Measurements from ENCODE around the gene AGMAT. TPM values are rescaled to one million over a fixed set of nuclear protein-coding genes. Genes with fewer than 3 reads are reported as not detected.
A peak's percentile ranks its signal among the peaks of the same experiment; 100 is the strongest.

Gene AGMAT
- polyA plus RNA-seq, 3 donors = not detected

DNA sequence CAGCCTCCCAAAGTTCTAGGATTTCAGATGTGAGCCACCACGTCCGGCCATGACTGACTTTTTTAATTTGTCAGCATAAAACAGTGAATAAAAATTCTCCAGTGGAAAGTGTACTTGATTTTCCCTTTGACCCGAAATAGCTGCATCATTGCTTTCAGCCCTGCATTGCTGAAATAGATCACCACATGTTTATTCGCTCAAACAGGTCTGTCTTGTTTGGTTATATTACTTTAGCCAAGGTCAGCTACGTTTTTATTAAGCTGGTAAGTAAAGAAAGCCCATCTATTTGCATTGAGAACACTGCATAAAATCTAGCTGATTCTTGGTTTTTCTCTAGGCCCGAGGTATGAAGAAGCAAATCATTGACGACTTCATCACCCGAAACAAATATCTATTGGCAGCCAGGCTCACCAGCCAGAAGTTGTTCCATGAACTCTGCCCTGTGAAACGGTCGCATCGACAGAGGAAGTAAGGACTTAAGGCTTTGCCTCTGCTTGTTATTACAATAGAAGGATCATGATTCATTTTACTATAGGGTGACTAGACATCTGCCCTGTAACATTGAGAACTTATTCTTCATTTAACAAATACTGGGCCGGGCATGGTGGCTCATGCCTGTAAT is 25.6 kb downstream of the AGMAT start:
- 99% methylated on average over 6 of the region's 12 CpGs for WGBS (ENCODE audit: insufficient coverage)

DNA sequence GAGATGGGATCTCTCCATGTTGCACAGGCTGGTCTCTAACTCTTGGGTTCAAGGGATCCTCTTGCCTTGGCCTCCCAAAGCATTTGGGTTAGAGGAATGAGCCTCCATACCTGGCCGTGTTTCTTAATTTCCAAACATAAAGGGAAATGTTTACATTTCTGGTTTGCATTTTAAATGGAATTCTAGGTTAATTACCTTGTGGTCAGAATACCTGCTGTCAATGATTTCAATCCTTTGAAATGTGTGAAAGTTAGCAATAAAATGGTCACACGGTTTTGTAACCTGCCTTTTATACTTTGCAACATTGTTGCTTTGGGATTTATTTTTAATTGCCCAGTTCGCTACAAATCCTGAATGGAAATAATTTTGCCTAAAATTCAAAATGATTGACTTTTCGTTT is 26.3 kb downstream of the AGMAT start:
- TF ChIP-seq, protein P1, sequence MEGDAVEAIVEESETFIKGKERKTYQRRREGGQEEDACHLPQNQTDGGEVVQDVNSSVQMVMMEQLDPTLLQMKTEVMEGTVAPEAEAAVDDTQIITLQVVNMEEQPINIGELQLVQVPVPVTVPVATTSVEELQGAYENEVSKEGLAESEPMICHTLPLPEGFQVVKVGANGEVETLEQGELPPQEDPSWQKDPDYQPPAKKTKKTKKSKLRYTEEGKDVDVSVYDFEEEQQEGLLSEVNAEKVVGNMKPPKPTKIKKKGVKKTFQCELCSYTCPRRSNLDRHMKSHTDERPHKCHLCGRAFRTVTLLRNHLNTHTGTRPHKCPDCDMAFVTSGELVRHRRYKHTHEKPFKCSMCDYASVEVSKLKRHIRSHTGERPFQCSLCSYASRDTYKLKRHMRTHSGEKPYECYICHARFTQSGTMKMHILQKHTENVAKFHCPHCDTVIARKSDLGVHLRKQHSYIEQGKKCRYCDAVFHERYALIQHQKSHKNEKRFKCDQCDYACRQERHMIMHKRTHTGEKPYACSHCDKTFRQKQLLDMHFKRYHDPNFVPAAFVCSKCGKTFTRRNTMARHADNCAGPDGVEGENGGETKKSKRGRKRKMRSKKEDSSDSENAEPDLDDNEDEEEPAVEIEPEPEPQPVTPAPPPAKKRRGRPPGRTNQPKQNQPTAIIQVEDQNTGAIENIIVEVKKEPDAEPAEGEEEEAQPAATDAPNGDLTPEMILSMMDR (IDR thresholded peaks at IDR 0.05) = no peak
- no peaks in the 10 kb centered on the region for H3K9me3 ChIP-seq (replicated peaks in 1 of 2; ENCODE audit: control insufficient read depth in 1 of 2, insufficient read depth in 1 of 2, low read length in 2 of 2)
- H4K20me1 ChIP-seq (ENCODE audit: insufficient read depth, low read length) = no peaks in the 10 kb centered on the region
- H3K79me2 ChIP-seq (ENCODE audit: insufficient read depth, low read length) = no peaks in the 10 kb centered on the region
- H3K4me2 ChIP-seq (replicated peaks; ENCODE audit: extremely low read depth, low read length, poor library complexity, severe bottlenecking) = no peak overlapping the region
- H3K4me3 ChIP-seq (replicated peaks in 1 of 3; ENCODE audit: low read depth in 2 of 3, low read length in 3 of 3) = no peak overlapping the region
- H3K9ac ChIP-seq (ENCODE audit: insufficient read depth, low read length, poor library complexity, severe bottlenecking) = no peak overlapping the region
- H3K27ac ChIP-seq (ENCODE audit: low read depth in 1 of 2, low read length in 2 of 2) = no peak overlapping the region
- H3K4me1 Mint-ChIP-seq = no peaks in the 10 kb centered on the region
- no peak overlapping the region for H3K4me3 Mint-ChIP-seq
- WGBS (ENCODE audit: insufficient coverage) = 100% methylated on average over 2 of the region's 4 CpGs
- no peaks in the 10 kb centered on the region for H3K27me3 ChIP-seq (ENCODE audit: control insufficient read depth in 2 of 2, insufficient read depth in 2 of 2, low read length in 2 of 2)
- no peak for DNase-seq
- no peaks in the 10 kb centered on the region for H3K4me1 ChIP-seq (ENCODE audit: control insufficient read depth in 1 of 2, insufficient read depth in 2 of 2, low read length in 2 of 2)
- no peaks in the 10 kb centered on the region for H3K9me3 Mint-ChIP-seq
- no peak overlapping the region for H3K27ac Mint-ChIP-seq
- H3K36me3 ChIP-seq (replicated peaks in 1 of 2; ENCODE audit: control insufficient read depth in 1 of 2, insufficient read depth in 2 of 2, low read length in 2 of 2) = peaks cover 35 to 60% of the 10 kb centered on the region in 2 donors
- H3K27me3 Mint-ChIP-seq (ENCODE audit: low read depth in 3 of 3) = no peaks in the 10 kb centered on the region
- H2AFZ ChIP-seq (ENCODE audit: insufficient read depth, low read depth, low read length, poor library complexity, severe bottlenecking) = no peak overlapping the region
- H3K36me3 Mint-ChIP-seq = peaks cover 34 to 60% of the 10 kb centered on the region in 2 donors
- intact Hi-C loops (cut with micrococcal nuclease) = no loop called here

More for the DNA sequence above, 25.6 kb downstream of the AGMAT start:
- H3K9ac ChIP-seq (ENCODE audit: insufficient read depth, low read length, poor library complexity, severe bottlenecking) = no peak overlapping the region
- H3K4me3 ChIP-seq (replicated peaks in 1 of 3; ENCODE audit: low read depth in 2 of 3, low read length in 3 of 3) = no peak overlapping the region
- no peaks in the 10 kb centered on the region for H4K20me1 ChIP-seq (ENCODE audit: insufficient read depth, low read length)
- peaks cover 7% of the 10 kb centered on the region in 2 donors for H3K4me1 ChIP-seq (ENCODE audit: control insufficient read depth in 1 of 2, insufficient read depth in 2 of 2, low read length in 2 of 2)
- DNase-seq = no peak
- H3K27me3 ChIP-seq (ENCODE audit: control insufficient read depth in 2 of 2, insufficient read depth in 2 of 2, low read length in 2 of 2) = no peaks in the 10 kb centered on the region
- H3K9me3 ChIP-seq (replicated peaks in 1 of 2; ENCODE audit: control insufficient read depth in 1 of 2, insufficient read depth in 1 of 2, low read length in 2 of 2) = no peaks in the 10 kb centered on the region
- H3K36me3 Mint-ChIP-seq = peaks cover 38 to 62% of the 10 kb centered on the region in 2 donors
- H3K9me3 Mint-ChIP-seq = no peaks in the 10 kb centered on the region
- H3K4me2 ChIP-seq (replicated peaks; ENCODE audit: extremely low read depth, low read length, poor library complexity, severe bottlenecking) = no peak overlapping the region
- no peak overlapping the region for H2AFZ ChIP-seq (ENCODE audit: insufficient read depth, low read depth, low read length, poor library complexity, severe bottlenecking)
- peaks cover 7% of the 10 kb centered on the region for H3K4me1 Mint-ChIP-seq
- H3K79me2 ChIP-seq (ENCODE audit: insufficient read depth, low read length) = no peaks in the 10 kb centered on the region
- no peak overlapping the region for H3K27ac ChIP-seq (ENCODE audit: low read depth in 1 of 2, low read length in 2 of 2)
- peaks cover 35 to 53% of the 10 kb centered on the region in 2 donors for H3K36me3 ChIP-seq (replicated peaks in 1 of 2; ENCODE audit: control insufficient read depth in 1 of 2, insufficient read depth in 2 of 2, low read length in 2 of 2)
- H3K27me3 Mint-ChIP-seq (ENCODE audit: low read depth in 3 of 3) = no peaks in the 10 kb centered on the region
- intact Hi-C loops (cut with micrococcal nuclease) = no loop called here
- TF ChIP-seq, protein P1 (IDR thresholded peaks at IDR 0.05) = no peak
- no peak overlapping the region for H3K4me3 Mint-ChIP-seq
- peak overlapping the region in 2 of 7 donors; percentile 20 to 46 for H3K27ac Mint-ChIP-seq

All from CD14-positive monocyte (primary cell).